HG03442 (cell line): Measurements from ENCODE around the gene PSMB2.
"Not testable (repeated sequence)": the region's sequence is repeated elsewhere in the genome, so short reads cannot be mapped to it uniquely, and the experiment has no call there.

Source experiments
- ATAC-seq: cut with Tn5 transposase; IDR thresholded peaks from one replicate; pipeline ENCODE4 v1.9.1; 2021; ENCODE audit warnings: mild to moderate bottlenecking, moderate library complexity; ENCODE audit not compliant: unreplicated experiment

PSMB2 gene

GRCh38 chr1:35594005-35594760 is 47.1 kb downstream of the PSMB2 start:
- no peak for ATAC-seq

- ATAC-seq: no peak
Measured at GRCh38 chr1:35592991-35593769, 48.1 kb downstream of the PSMB2 start.

- no peak for ATAC-seq
Measured at GRCh38 chr1:35591211-35591610, 50.1 kb downstream of the PSMB2 start.

GRCh38 chr1:35590476-35591040 is 50.8 kb downstream of the PSMB2 start:
- ATAC-seq: no peak

GRCh38 chr1:35589516-35590427 is 51.6 kb downstream of the PSMB2 start:
- no peak for ATAC-seq

- no peak for ATAC-seq
Measured at GRCh38 chr1:35588197-35588910, 53.0 kb downstream of the PSMB2 start.

- ATAC-seq: no peak
Measured at GRCh38 chr1:35587736-35588135, 53.6 kb downstream of the PSMB2 start.

- ATAC-seq: no peak
Measured at GRCh38 chr1:35586808-35587207, 54.5 kb downstream of the PSMB2 start.

- not testable (repeated sequence) for ATAC-seq
Measured at GRCh38 chr1:35585805-35586204, 55.5 kb downstream of the PSMB2 start.

GRCh38 chr1:35585281-35585680 is 56.0 kb downstream of the PSMB2 start:
- ATAC-seq: no peak

GRCh38 chr1:35581621-35582020 is 59.7 kb downstream of the PSMB2 start:
- ATAC-seq: not testable (repeated sequence)

- no peak for ATAC-seq
Measured at GRCh38 chr1:35580949-35581388, 60.4 kb downstream of the PSMB2 start.

- no peak for ATAC-seq
Measured at GRCh38 chr1:35577071-35577998, 64.0 kb downstream of the PSMB2 start.

- ATAC-seq: not testable (repeated sequence)
Measured at GRCh38 chr1:35576766-35577070, 64.6 kb downstream of the PSMB2 start.

GRCh38 chr1:35576061-35576765 is 65.1 kb downstream of the PSMB2 start:
- no peak for ATAC-seq

GRCh38 chr1:35575416-35575958 is 65.8 kb downstream of the PSMB2 start:
- ATAC-seq: no peak

- ATAC-seq: no peak
Measured at GRCh38 chr1:35574655-35575415, 66.5 kb downstream of the PSMB2 start.
